ENCODE measurements around the gene HCRTR1.

GRCh38 chr1:31655104-31655503, 37.6 kb downstream of the HCRTR1 start:
- TF ChIP-seq CTCF (IDR thresholded peaks at IDR 0.05) (no peak), EP300 (IDR thresholded peaks at IDR 0.05) (no peak)

Data from sigmoid colon (tissue), 4 donors.